Lung microvascular endothelial cell (primary cell): ENCODE results near the gene FH. TPM values are rescaled to one million over a fixed set of nuclear protein-coding genes. Genes with fewer than 3 reads are reported as not detected.

Source experiments
- DNase-seq, 2 donors: peaks; one replicate each; pipeline versions ENCODE4 v3.0.0 to v3.0.0-alpha.2; 2010; ENCODE audit warnings: low read depth in 2 of 2
- total RNA-seq: library from RNA; depleted of rRNA; stranded (reverse); fragments of >200 nt; gene quantifications from 2 replicates; pipeline ENCODE4 v1.2.1, GENCODE V29; 2014

Gene FH
- total RNA-seq = 52.2 and 76.5 TPM in 2 replicates

GRCh38 chr1:241519308-241520079 lies at the start of gene FH:
Gene FH, minus strand, starts transcription at chr1:241519755. Its CDS starts 33 bp downstream, at chr1:241519722.
- peak; percentile 96 to 98 for DNase-seq

- DNase-seq = no peak
These were observed 41.3 kb upstream of the FH start for GRCh38 chr1:241560849-241561187.

- no peak for DNase-seq
These were observed 40.7 kb upstream of the FH start for GRCh38 chr1:241560146-241560848.

GRCh38 chr1:241557551-241558193 lies 38.1 kb upstream of the FH start:
- no peak for DNase-seq

GRCh38 chr1:241557031-241557430 lies 37.5 kb upstream of the FH start:
- no peak for DNase-seq

GRCh38 chr1:241555526-241555925 lies 36.0 kb upstream of the FH start:
- no peak for DNase-seq

- no peak for DNase-seq
These were observed 34.5 kb upstream of the FH start for GRCh38 chr1:241553886-241554592.

- DNase-seq = no peak
These were observed 32.4 kb upstream of the FH start for GRCh38 chr1:241551759-241552638.

- no peak for DNase-seq
These were observed 30.8 kb upstream of the FH start for GRCh38 chr1:241550318-241550717.

- DNase-seq = no peak
These were observed 28.5 kb upstream of the FH start for GRCh38 chr1:241548008-241548407.

GRCh38 chr1:241542199-241542907 lies 22.8 kb upstream of the FH start:
- no peak for DNase-seq

- DNase-seq = no peak
These were observed 17.4 kb upstream of the FH start for GRCh38 chr1:241536969-241537368.

- DNase-seq = no peak
These were observed 16.7 kb upstream of the FH start for GRCh38 chr1:241536304-241536703.

- DNase-seq = no peak
These were observed 14.0 kb upstream of the FH start for GRCh38 chr1:241533326-241534115.

GRCh38 chr1:241532864-241533263 lies 13.3 kb upstream of the FH start:
- no peak for DNase-seq

GRCh38 chr1:241532162-241532531 lies 12.6 kb upstream of the FH start, which contains the start of gene KMO:
Gene KMO, plus strand, starts transcription at chr1:241532378. Its CDS starts 67 bp downstream, at chr1:241532445.
- DNase-seq = peak; percentile 16 to 36

GRCh38 chr1:241531195-241532161 lies 11.9 kb upstream of the FH start:
- DNase-seq = peak; percentile 72 to 73

- no peak for DNase-seq
These were observed 7.6 kb upstream of the FH start for GRCh38 chr1:241527146-241527545.
